A673 (cell line): Measurements from ENCODE around the gene CMC1. TPM values are rescaled to one million over a fixed set of nuclear protein-coding genes. Genes with fewer than 3 reads are reported as not detected.
"Not testable (repeated sequence)": the region's sequence is repeated elsewhere in the genome, so short reads cannot be mapped to it uniquely, and the experiment has no call there.

Source experiments
- Bru-seq: library from RNA; stranded (reverse); fragments of 400-500 nt; gene quantifications from one replicate; lab custom pipeline; 2021; lab: Mats Ljungman, UMichigan
- BruChase-seq, 2 experiments: library from RNA; stranded (reverse); fragments of 400-500 nt; gene quantifications; one replicate each; lab custom pipeline; 2021; lab: Mats Ljungman, UMichigan
- BruUV-seq: library from RNA; stranded (reverse); fragments of 400-500 nt; replicated peaks from 2 replicates; lab custom pipeline; 2021; lab: Mats Ljungman, UMichigan
- CTCF ChIA-PET: fragments of 300-600 bp; sonication (Branson Sonifier 250); formaldehyde crosslinking; loops from one replicate; lab custom pipeline; 2022; ENCODE audit warnings: antibody characterized with exemption; lab: Charles Lee
- POLR2A ChIA-PET: fragments of 300-600 bp; sonication (Branson Sonifier 250); formaldehyde crosslinking; loops from one replicate; lab custom pipeline; 2022; ENCODE audit warnings: antibody characterized with exemption; ENCODE audit not compliant: low non-redundant PET; lab: Charles Lee
- DNase-seq: peaks from one replicate; pipeline ENCODE4 v3.0.0-alpha.2; 2015; ENCODE audit warnings: low spot score
- H3K27ac ChIP-seq: fragments of 200-600 bp; sonication (generic); 2 replicates; pipeline ENCODE4 v1.5.1; 2016; ENCODE audit warnings: mixed run types, low read depth, mild to moderate bottlenecking, mixed read lengths, antibody characterized with exemption, low read length; ENCODE audit not compliant: poor library complexity, severe bottlenecking
- H3K27me3 ChIP-seq: fragments of 200-600 bp; sonication (generic); replicated peaks from 2 replicates; pipeline ENCODE4 v1.6.1; 2017; ENCODE audit warnings: mixed run types, low read depth, mild to moderate bottlenecking, mixed read lengths, antibody characterized with exemption, low read length; ENCODE audit not compliant: insufficient read depth, poor library complexity
- H3K36me3 ChIP-seq: fragments of 200-600 bp; sonication (generic); 2 replicates; pipeline ENCODE4 v1.6.1; 2016; ENCODE audit warnings: mixed run types, mild to moderate bottlenecking, mixed read lengths, antibody characterized with exemption, low read length; ENCODE audit not compliant: insufficient read depth, poor library complexity, severe bottlenecking
- H3K4me1 ChIP-seq: fragments of 200-600 bp; sonication (generic); 2 replicates; pipeline ENCODE4 v1.6.1; 2017; ENCODE audit warnings: mixed run types, mild to moderate bottlenecking, mixed read lengths, antibody characterized with exemption, low read length; ENCODE audit not compliant: insufficient read depth, poor library complexity, severe bottlenecking
- H3K4me3 ChIP-seq: fragments of 200-600 bp; sonication (generic); 2 replicates; pipeline ENCODE4 v1.5.1; 2016; ENCODE audit warnings: low read depth, mixed run types, mild to moderate bottlenecking, mixed read lengths, low read length; ENCODE audit not compliant: poor library complexity, severe bottlenecking
- H3K9me3 ChIP-seq: fragments of 200-600 bp; sonication (generic); 2 replicates; pipeline ENCODE4 v1.6.1; 2016; ENCODE audit warnings: mixed run types, low read depth, mild to moderate bottlenecking, mixed read lengths, antibody characterized with exemption, low read length; ENCODE audit not compliant: poor library complexity, severe bottlenecking
- CTCF ChIP-seq: fragments of 300-800, 200-600 bp; sonication (generic); conservative IDR thresholded peaks from 2 replicates; pipeline ENCODE4 v1.5.1; 2017; ENCODE audit warnings: low read depth, mild to moderate bottlenecking, antibody characterized with exemption, low read length, moderate library complexity, mixed read lengths
- EZH2 ChIP-seq: fragments of 200-600 bp; sonication (generic); IDR thresholded peaks from 2 replicates; pipeline ENCODE4 v1.6.1; 2017; ENCODE audit warnings: borderline replicate concordance, low read depth, mild to moderate bottlenecking, mixed read lengths, antibody characterized with exemption, low read length; ENCODE audit not compliant: poor library complexity, severe bottlenecking
- intact Hi-C: fragments of 100-400 bp; cut with micrococcal nuclease; formaldehyde crosslinking; loops from one replicate; pipeline ENCODE4 v1.10.0; 2022; ENCODE audit not compliant: unreplicated experiment
- long read RNA-seq: library from polyadenylated mRNA; stranded (forward); transcript quantifications from one replicate; pipeline ENCODE4 v2.0.0, GENCODE V29; 2022
- total RNA-seq: library from RNA; stranded (reverse); gene quantifications from 2 replicates; pipeline ENCODE4 v1.2.3, GENCODE V29; 2021

The CMC1 gene
- 19.3 and 25.1 TPM in 2 replicates for total RNA-seq
- percentile 77 among the genes with signal in this experiment for Bru-seq, nascent RNA
- BruChase-seq, experiment 1, labeled RNA remaining after a 2-hour chase: percentile 72 among the genes with signal in this experiment
- BruChase-seq, experiment 2, labeled RNA remaining after a 6-hour chase: percentile 63 among the genes with signal in this experiment
- long read RNA-seq, full-length matches to known transcripts: 37 of 44 reads
- long read RNA-seq, partial matches to known transcripts: 1 of 44 reads
- long read RNA-seq, other reads (novel, unspliced or antisense): 6 of 44 reads

GRCh38 chr3:28241221-28242160 lies at the start of gene CMC1:
TSS of gene CMC1 (plus strand) at chr3:28241619. CDS start at chr3:28241794, 175 bp downstream.
- peak; percentile 98 for DNase-seq
- H3K4me3 ChIP-seq: peak within 1 kb of the TSS; percentile 92
- H3K27ac ChIP-seq: peak within 1 kb of the TSS; percentile 85
- H3K27me3 ChIP-seq: no peaks in the 10 kb centered on the region
- POLR2A ChIA-PET: no interaction called here
- H3K9me3 ChIP-seq: no peaks in the 10 kb centered on the region
- intact Hi-C loops: loop anchor here (10.0 kb wide), 1 partner anchor 103 kb away; the partner anchor contains the start of genes AZI2 and ZCWPW2
- no TSS peak for BruUV-seq
- CTCF ChIA-PET: no interaction called here
- peaks cover 6% of the 10 kb centered on the region for H3K4me1 ChIP-seq
- TF ChIP-seq EZH2: no peak
- TF ChIP-seq CTCF: no peak
- H3K36me3 ChIP-seq: no peaks in the 10 kb centered on the region

GRCh38 chr3:28198161-28198560 lies 43.3 kb upstream of the CMC1 start:
- ChIA-PET POLR2A (no interaction called here), CTCF (no interaction called here)
- Histone ChIP-seq H3K4me1 (no peaks in the 10 kb centered on the region), H3K36me3 (no peaks in the 10 kb centered on the region), H3K4me3 (no peak overlapping the region), H3K9me3 (no peaks in the 10 kb centered on the region), H3K27me3 (no peaks in the 10 kb centered on the region), H3K27ac (no peak overlapping the region)
- BruUV-seq: no TSS peak
- no peak for DNase-seq
- TF ChIP-seq CTCF (no peak), EZH2 (no peak)
- intact Hi-C loops: no loop called here

- H3K4me1 ChIP-seq: no peaks in the 10 kb centered on the region
- H3K4me3 ChIP-seq: no peak overlapping the region
- BruUV-seq: no TSS peak
- H3K36me3 ChIP-seq: no peaks in the 10 kb centered on the region
- no peak overlapping the region for H3K27ac ChIP-seq
- ChIA-PET POLR2A (no interaction called here), CTCF (no interaction called here)
- intact Hi-C loops: no loop called here
- H3K9me3 ChIP-seq: no peaks in the 10 kb centered on the region
- no peak for DNase-seq
- no peaks in the 10 kb centered on the region for H3K27me3 ChIP-seq
- TF ChIP-seq EZH2: no peak
- no peak for TF ChIP-seq CTCF
Measured at GRCh38 chr3:28198974-28199373, 42.4 kb upstream of the CMC1 start.

- H3K9me3 ChIP-seq, intact Hi-C loops, POLR2A ChIA-PET, DNase-seq, H3K4me1 ChIP-seq, BruUV-seq, H3K27ac ChIP-seq, H3K36me3 ChIP-seq, H3K4me3 ChIP-seq, H3K27me3 ChIP-seq, CTCF ChIA-PET: not testable (repeated sequence)
Measured at GRCh38 chr3:28199643-28200042, 41.8 kb upstream of the CMC1 start.
